ENCODE results near the gene BDH2. TPM values are rescaled to one million over a fixed set of nuclear protein-coding genes. Genes with fewer than 3 reads are reported as not detected.

Gene BDH2
- total and polyA plus RNA-seq, 2 of the 8 experiments (the other 6 are each of a cell fraction or from before 2014, with no cell fraction given) = 46.0 to 46.2 TPM

- no peaks in the 10 kb centered on the region for H3K9me3 ChIP-seq (ENCODE audit: insufficient read depth in 2 of 2, low read depth in 1 of 2, low read length in 1 of 2)
- WGBS, 2 experiments (ENCODE audit: extremely low coverage in 1 of 2, insufficient coverage in 1 of 2, insufficient read length in 1 of 2, insufficient replicate concordance in 2 of 2, low coverage in 1 of 2, low lambda C conversion rate in 2 of 2, missing lambda C conversion rate in 1 of 2) = 82% methylated on average over 2 of the region's 2 CpGs; no CpG with 5 or more reads in 1 of the 2 experiments
- no peak overlapping the region for H2BK15ac ChIP-seq (ENCODE audit: low read length)
- H3K4me2 ChIP-seq (ENCODE audit: insufficient read depth in 1 of 2, low read depth in 2 of 2, low read length in 2 of 2) = no peak overlapping the region
- no peak overlapping the region for H2AK5ac ChIP-seq (ENCODE audit: low read depth, low read length)
- no peak overlapping the region for H2AFZ ChIP-seq (ENCODE audit: low read length)
- no peaks in the 10 kb centered on the region for H4K20me1 ChIP-seq (replicated peaks in 1 of 2; ENCODE audit: control insufficient read depth in 1 of 2, insufficient read depth in 2 of 2, low read length in 2 of 2)
- ChIA-PET POLR2A (ENCODE audit: partially characterized antibody) (no interaction called here), CTCF (ENCODE audit: partially characterized antibody) (interaction anchor here (0.5 to 6.8 kb wide), 7 partner anchors 10 to 659 kb away, joined by 3 to 51 read pairs (median 4); partner anchors contain the start of genes BDH2 and SLC9B2)
- no peak overlapping the region for H3K4me3 ChIP-seq (ENCODE audit: extremely low read depth in 1 of 4, insufficient read depth in 2 of 4, low read depth in 3 of 4, low read length in 4 of 4)
- peaks cover 0 to 35% (median 29%) of the 10 kb centered on the region in 4 experiments for H3K36me3 ChIP-seq (ENCODE audit: control insufficient read depth in 2 of 4, insufficient read depth in 4 of 4, low read length in 3 of 4)
- no peak overlapping the region for H4K5ac ChIP-seq (ENCODE audit: insufficient read length, low read depth, low read length)
- H3K9ac ChIP-seq (replicated peaks in 1 of 4; ENCODE audit: extremely low read depth in 1 of 4, low read depth in 3 of 4, low read length in 3 of 4) = no peak overlapping the region
- DNase-seq (ENCODE audit: low read depth in 1 of 2, low spot score in 2 of 2) = no peak
- no peak overlapping the region for H4K8ac ChIP-seq (ENCODE audit: extremely low read depth, insufficient read depth, low read length)
- TF ChIP-seq SP4 (IDR thresholded peaks at IDR 0.05; ENCODE audit: low read length) = no peak
- no peak for TF ChIP-seq MAX (IDR thresholded peaks at IDR 0.05)
- TF ChIP-seq POLR2A (IDR thresholded peaks at IDR 0.05; ENCODE audit: control extremely low read depth in 1 of 2, low read depth in 2 of 2, low read length in 2 of 2) = no peak
- no peak for TF ChIP-seq CHD1 (IDR thresholded peaks at IDR 0.05; ENCODE audit: low read depth, low read length)
- TF ChIP-seq SP2 (IDR thresholded peaks at IDR 0.05; ENCODE audit: low read length) = no peak
- TF ChIP-seq PHF8 (conservative IDR thresholded peaks at IDR 0.05; ENCODE audit: low read depth, low read length) = no peak
- TF ChIP-seq EGR1 (IDR thresholded peaks at IDR 0.05; ENCODE audit: borderline replicate concordance, low read depth, low read length) = no peak
- no peak for TF ChIP-seq KDM5A (IDR thresholded peaks at IDR 0.05; ENCODE audit: low read length)
- TF ChIP-seq RXRA (IDR thresholded peaks at IDR 0.05; ENCODE audit: insufficient read depth, low read depth, low read length) = no peak
- no peak for TF ChIP-seq MAFK (IDR thresholded peaks at IDR 0.05; ENCODE audit: low read depth, low read length)
- TF ChIP-seq JUN (IDR thresholded peaks at IDR 0.05; ENCODE audit: low read depth, low read length) = no peak
- TF ChIP-seq CEBPB (IDR thresholded peaks at IDR 0.05; ENCODE audit: low read depth, low read length) = no peak
- TF ChIP-seq ATF3 (IDR thresholded peaks at IDR 0.05; ENCODE audit: insufficient read depth, low read depth, low read length) = no peak
- TF ChIP-seq EZH2 (IDR thresholded peaks at IDR 0.05; ENCODE audit: low read depth, low read length, severe bottlenecking) = no peak
- TF ChIP-seq CTBP2 (IDR thresholded peaks at IDR 0.05; ENCODE audit: borderline replicate concordance, insufficient read depth, insufficient read length, low read length) = no peak
- H3K4me1 ChIP-seq (replicated peaks in 1 of 4; ENCODE audit: control insufficient read depth in 3 of 4, insufficient read depth in 4 of 4, low read length in 3 of 4) = no peaks in the 10 kb centered on the region
- H2BK120ac ChIP-seq (replicated peaks; ENCODE audit: low read depth, low read length) = no peak overlapping the region
- H2BK12ac ChIP-seq (ENCODE audit: low read depth, low read length) = no peak overlapping the region
- H2BK20ac ChIP-seq (ENCODE audit: low read length) = no peak overlapping the region
- H3K79me2 ChIP-seq (ENCODE audit: control insufficient read depth in 1 of 2, insufficient read depth in 2 of 2, low read length in 2 of 2) = no peaks in the 10 kb centered on the region
- H3K23ac ChIP-seq (ENCODE audit: insufficient read length) = no peak overlapping the region
- no peak overlapping the region for H3K14ac ChIP-seq (ENCODE audit: insufficient read length)
- H3K56ac ChIP-seq (replicated peaks; ENCODE audit: insufficient read length, low read depth, low read length) = no peak overlapping the region
- no peaks in the 10 kb centered on the region for H3K27me3 ChIP-seq (replicated peaks in 1 of 4; ENCODE audit: control insufficient read depth in 3 of 4, extremely low read depth in 1 of 4, insufficient read depth in 3 of 4, low read length in 3 of 4)
- H3K18ac ChIP-seq (ENCODE audit: extremely low read depth, low read length) = no peak overlapping the region
- H4K91ac ChIP-seq (replicated peaks; ENCODE audit: insufficient read length, low read length) = no peak overlapping the region
- FAIRE-seq = no peak
- no peak overlapping the region for H3K4ac ChIP-seq (replicated peaks; ENCODE audit: insufficient read length, low read depth, low read length)
- no peaks in the 10 kb centered on the region for H3K23me2 ChIP-seq (ENCODE audit: low read depth, low read length)
- H2BK5ac ChIP-seq (ENCODE audit: low read depth, low read length) = no peak overlapping the region
- no peak overlapping the region for H3K27ac ChIP-seq (ENCODE audit: low read depth, low read length)
- H3K79me1 ChIP-seq (ENCODE audit: low read depth, low read length) = no peaks in the 10 kb centered on the region
Measured at GRCh38 chr4:103089481-103089880, 10.2 kb downstream of the BDH2 start.
